ENCODE results near the gene EIF4G3.
A peak's percentile ranks its signal among the peaks of the same experiment; 100 is the strongest.
"Not testable (repeated sequence)": the region's sequence is repeated elsewhere in the genome, so short reads cannot be mapped to it uniquely, and the experiment has no call there.

The EIF4G3 gene
- total RNA-seq, result 59.0 to 166 (median 123) reads per million in 17 experiments

- DNase-seq, result peak; percentile 99 to 100 (median 99)
Observed at GRCh38 chr1:21176586-21177555, at the start of gene EIF4G3. EIF4G3 (minus strand) TSS chr1:21176897; CDS start chr1:21002742, 174,155 bp downstream.

- no peak for DNase-seq
Observed at GRCh38 chr1:21225065-21225464, 48.4 kb upstream of the EIF4G3 start.

- DNase-seq, result no peak
Observed at GRCh38 chr1:21220815-21221214, 44.1 kb upstream of the EIF4G3 start.

- DNase-seq, result no peak
Observed at GRCh38 chr1:21219674-21220073, 43.0 kb upstream of the EIF4G3 start.

GRCh38 chr1:21217812-21218596 lies 41.3 kb upstream of the EIF4G3 start:
- DNase-seq, result peak; percentile 24 to 63 (median 40)

GRCh38 chr1:21216835-21217811 lies 40.4 kb upstream of the EIF4G3 start:
- DNase-seq, result peak; percentile 59 to 77 (median 67)

GRCh38 chr1:21212126-21212525 lies 35.4 kb upstream of the EIF4G3 start:
- peak in 1 of 4 experiments; percentile 34 for DNase-seq

GRCh38 chr1:21208137-21208700 lies 31.5 kb upstream of the EIF4G3 start:
- not testable (repeated sequence) for DNase-seq

- DNase-seq, result no peak
Observed at GRCh38 chr1:21206117-21206516, 29.4 kb upstream of the EIF4G3 start.

- DNase-seq, result no peak
Observed at GRCh38 chr1:21205416-21205815, 28.7 kb upstream of the EIF4G3 start.

GRCh38 chr1:21201650-21202049 lies 25.0 kb upstream of the EIF4G3 start:
- DNase-seq, result no peak

- not testable (repeated sequence) for DNase-seq
Observed at GRCh38 chr1:21201238-21201637, 24.5 kb upstream of the EIF4G3 start.

GRCh38 chr1:21200767-21201166 lies 24.1 kb upstream of the EIF4G3 start:
- peak in 1 of 4 experiments; percentile 16 for DNase-seq

- DNase-seq, result no peak
Observed at GRCh38 chr1:21198929-21199328, 22.2 kb upstream of the EIF4G3 start.

- no peak for DNase-seq
Observed at GRCh38 chr1:21192871-21193270, 16.2 kb upstream of the EIF4G3 start.

- DNase-seq, result no peak
Observed at GRCh38 chr1:21192284-21192683, 15.6 kb upstream of the EIF4G3 start.

GRCh38 chr1:21190771-21191170 lies 14.1 kb upstream of the EIF4G3 start:
- peak in 2 of 4 experiments; percentile 12 to 16 for DNase-seq

GRCh38 chr1:21189906-21190500 lies 13.3 kb upstream of the EIF4G3 start:
- no peak for DNase-seq

GRCh38 chr1:21189421-21189820 lies 12.7 kb upstream of the EIF4G3 start:
- no peak for DNase-seq

- no peak for DNase-seq
Observed at GRCh38 chr1:21188235-21188634, 11.5 kb upstream of the EIF4G3 start.

GRCh38 chr1:21185221-21185731 lies 8.6 kb upstream of the EIF4G3 start:
- DNase-seq, result no peak
